GM18909 (cell line): Measurements from ENCODE around the gene TMBIM6.
"Not testable (repeated sequence)": the region's sequence is repeated elsewhere in the genome, so short reads cannot be mapped to it uniquely, and the experiment has no call there.

ENCODE experiments used
- ATAC-seq: cut with Tn5 transposase; IDR thresholded peaks from one replicate; pipeline ENCODE4 v1.9.1; 2021; ENCODE audit warnings: mild to moderate bottlenecking; ENCODE audit not compliant: unreplicated experiment, poor library complexity

Gene TMBIM6

GRCh38 chr12:49740930-49741881 lies at the start of gene TMBIM6:
Gene TMBIM6, plus strand, starts transcription at chr12:49741557. Its CDS starts 10,937 bp downstream, at chr12:49752494.
- ATAC-seq, result peak; percentile 94

- no peak for ATAC-seq
Observed at GRCh38 chr12:49692851-49693250, 48.5 kb upstream of the TMBIM6 start.

GRCh38 chr12:49693931-49694444 lies 47.4 kb upstream of the TMBIM6 start:
- ATAC-seq, result no peak

GRCh38 chr12:49696723-49697122 lies 44.6 kb upstream of the TMBIM6 start:
- ATAC-seq, result no peak

- no peak for ATAC-seq
Observed at GRCh38 chr12:49697808-49698207, 43.5 kb upstream of the TMBIM6 start.

- ATAC-seq, result peak; percentile 85
Observed at GRCh38 chr12:49698619-49699545, 42.5 kb upstream of the TMBIM6 start.

GRCh38 chr12:49702009-49702408 lies 39.3 kb upstream of the TMBIM6 start:
- no peak for ATAC-seq

GRCh38 chr12:49702676-49703215 lies 38.6 kb upstream of the TMBIM6 start:
- ATAC-seq, result no peak

- ATAC-seq, result no peak
Observed at GRCh38 chr12:49703647-49704137, 37.7 kb upstream of the TMBIM6 start.

- ATAC-seq, result no peak
Observed at GRCh38 chr12:49705479-49706134, 35.8 kb upstream of the TMBIM6 start.

GRCh38 chr12:49706351-49707127 lies 34.8 kb upstream of the TMBIM6 start:
- ATAC-seq, result no peak

- peak; percentile 87 for ATAC-seq
Observed at GRCh38 chr12:49707128-49707811, 34.1 kb upstream of the TMBIM6 start, which contains the start of gene FMNL3. Gene FMNL3, minus strand, starts transcription at chr12:49707405. Its CDS starts 225 bp downstream, at chr12:49707180.

GRCh38 chr12:49707812-49708147 lies 33.6 kb upstream of the TMBIM6 start:
- ATAC-seq, result no peak

- no peak for ATAC-seq
Observed at GRCh38 chr12:49708851-49709250, 32.5 kb upstream of the TMBIM6 start.

GRCh38 chr12:49713952-49714351 lies 27.4 kb upstream of the TMBIM6 start:
- ATAC-seq, result not testable (repeated sequence)

- ATAC-seq, result peak; percentile 54
Observed at GRCh38 chr12:49716553-49716952, 24.8 kb upstream of the TMBIM6 start.

GRCh38 chr12:49717800-49718199 lies 23.6 kb upstream of the TMBIM6 start:
- ATAC-seq, result not testable (repeated sequence)

- no peak for ATAC-seq
Observed at GRCh38 chr12:49720214-49720613, 21.1 kb upstream of the TMBIM6 start.
